K562 (cell line): Measurements from ENCODE around the gene RHOBTB3. TPM values are rescaled to one million over a fixed set of nuclear protein-coding genes. Genes with fewer than 3 reads are reported as not detected.

Experiments used
- ARNT ChIP-seq, 2 experiments: fragments of 450-650 bp; IDR thresholded peaks; 2 replicates each; pipeline ENCODE4 v1.6.1; 2016; ENCODE audit warnings: mild to moderate bottlenecking in 1 of 2
- BMI1 ChIP-seq: fragments of 150-350 bp; IDR thresholded peaks from 2 replicates; pipeline ENCODE4 v1.6.1; 2014; ENCODE audit warnings: low read length
- CBX3 ChIP-seq, 2 experiments: IDR thresholded peaks; 1 replicate in 1 of 2; 2 replicates in 1 of 2; pipeline ENCODE4 v1.6.1; 2012; ENCODE audit warnings: inconsistent platforms in 2 of 2, low read length in 2 of 2, borderline replicate concordance in 1 of 2, control low read depth in 1 of 2
- GTF2F1 ChIP-seq: IDR thresholded peaks from 2 replicates; pipeline ENCODE4 v1.6.1; 2011; ENCODE audit warnings: low read depth, low read length, improper control_type of control experiment
- HMG20A ChIP-seq: fragments of 450-650 bp; formaldehyde crosslinking; conservative IDR thresholded peaks from 2 replicates; pipeline ENCODE4 v1.4.0; 2020; ENCODE audit warnings: mild to moderate bottlenecking, mixed read lengths
- NONO ChIP-seq, 2 experiments: fragments of 200-400 bp in 1 of 2; fragments of 450-650 bp in 1 of 2; formaldehyde crosslinking in 1 of 2; IDR thresholded peaks; 2 replicates each; pipeline ENCODE4 v1.6.1; 2017; ENCODE audit warnings: low read depth in 2 of 2, mild to moderate bottlenecking in 2 of 2, moderate library complexity in 2 of 2, low read length in 1 of 2
- RFX5 ChIP-seq: IDR thresholded peaks from 2 replicates; pipeline ENCODE4 v1.6.1; 2011; ENCODE audit warnings: low read depth, mild to moderate bottlenecking, improper control_type of control experiment, low read length
- SAFB ChIP-seq: fragments of 200-400 bp; formaldehyde crosslinking; IDR thresholded peaks from 2 replicates; pipeline ENCODE4 v1.6.1; 2017; ENCODE audit warnings: low read depth, low read length, borderline replicate concordance
- SPI1 ChIP-seq: IDR thresholded peaks from 2 replicates; pipeline ENCODE4 v1.6.1; 2011; ENCODE audit warnings: low read depth, low read length, control low read depth, borderline replicate concordance
- SRSF3 ChIP-seq: fragments of 200-400 bp; formaldehyde crosslinking; IDR thresholded peaks from 2 replicates; pipeline ENCODE4 v1.6.1; 2016; ENCODE audit warnings: mild to moderate bottlenecking, low read length, moderate library complexity; ENCODE audit not compliant: insufficient read depth
- TAF1 ChIP-seq: IDR thresholded peaks from 2 replicates; pipeline ENCODE4 v1.6.1; 2011; ENCODE audit warnings: mild to moderate bottlenecking, low read length, moderate library complexity; ENCODE audit not compliant: insufficient read depth, control insufficient read depth, severe bottlenecking; ENCODE audit errors: extremely low read depth
- ZBTB17 ChIP-seq: fragments of 450-650 bp; formaldehyde crosslinking; IDR thresholded peaks from 2 replicates; pipeline ENCODE4 v1.4.0; 2020; ENCODE audit warnings: mild to moderate bottlenecking
- ZNF124 ChIP-seq: sonication (generic); formaldehyde crosslinking; IDR thresholded peaks from 2 replicates; pipeline ENCODE4 v1.8.1; 2022; ENCODE audit warnings: missing genetic modification reagents
- ZNF75A ChIP-seq: fragments of 450-650 bp; formaldehyde crosslinking; IDR thresholded peaks from 2 replicates; pipeline ENCODE4 v1.4.0; 2020; ENCODE audit warnings: mild to moderate bottlenecking
- polyA plus RNA-seq, 8 experiments: library from polyadenylated mRNA; depleted of rRNA in 4 of 8; stranded (reverse) in 5 of 8; unstranded in 3 of 8; fragments of >200 nt; fragmentation: Nextera tagmentation in 2 of 8; fragmentation: Illumina TruSeq in 1 of 8; extraction: Ambion mirVana in 2 of 8; extraction: Trizol in 1 of 8; gene quantifications; 2 replicates each; pipeline versions ENCODE4 v1.2.1 to v1.2.3, GENCODE V29; 2011 to 2014; ENCODE audit warnings: inconsistent platforms in 1 of 8, missing spikeins in 1 of 8
- total RNA-seq, 7 experiments: library from RNA; depleted of rRNA in 6 of 7; stranded (reverse); fragments of >200 nt in 6 of 7; fragmentation: Illumina TruSeq in 2 of 7; extraction: Trizol in 2 of 7; gene quantifications; 2 replicates each; pipeline versions ENCODE4 v1.2.1 to v1.2.3, GENCODE V29; 2011 to 2021; ENCODE audit warnings: low replicate concordance in 1 of 7
- TF ChIP-seq, protein P1 (sequence below): fragments of 250-450 bp; sonication (Bioruptor Pico); IDR thresholded peaks from 2 replicates; pipeline ENCODE4 v1.8.0; 2022; ENCODE audit warnings: moderate library complexity, mild to moderate bottlenecking, inconsistent platforms
- TF ChIP-seq, protein P2 (sequence below): fragments of 250-450 bp; sonication (Bioruptor Pico); IDR thresholded peaks from 2 replicates; pipeline ENCODE4 v1.9.0; 2021; ENCODE audit warnings: mild to moderate bottlenecking
- TF ChIP-seq, protein P3 (sequence below): fragments of 450-650 bp; IDR thresholded peaks from 2 replicates; pipeline ENCODE4 v1.6.1; 2016; ENCODE audit warnings: low read depth, mild to moderate bottlenecking, moderate library complexity
- TF ChIP-seq, protein P4 (sequence below): fragments of 250-450 bp; sonication (Bioruptor Pico); IDR thresholded peaks from 2 replicates; pipeline ENCODE4 v1.5.0; 2021
- TF ChIP-seq, protein P5 (sequence below): sonication (generic); formaldehyde crosslinking; IDR thresholded peaks from 2 replicates; pipeline ENCODE4 v1.4.0; 2020; ENCODE audit warnings: mild to moderate bottlenecking, missing genetic modification reagents
- TF ChIP-seq, protein P6 (sequence below): fragments of 450-650 bp; IDR thresholded peaks from 2 replicates; pipeline ENCODE4 v1.7.0; 2016; ENCODE audit warnings: borderline replicate concordance

The RHOBTB3 gene
- total and polyA plus RNA-seq, 9 of the 15 experiments (the other 6 are each of a cell fraction or from before 2014, with no cell fraction given), result 39.7 to 143 (median 115) TPM

DNA sequence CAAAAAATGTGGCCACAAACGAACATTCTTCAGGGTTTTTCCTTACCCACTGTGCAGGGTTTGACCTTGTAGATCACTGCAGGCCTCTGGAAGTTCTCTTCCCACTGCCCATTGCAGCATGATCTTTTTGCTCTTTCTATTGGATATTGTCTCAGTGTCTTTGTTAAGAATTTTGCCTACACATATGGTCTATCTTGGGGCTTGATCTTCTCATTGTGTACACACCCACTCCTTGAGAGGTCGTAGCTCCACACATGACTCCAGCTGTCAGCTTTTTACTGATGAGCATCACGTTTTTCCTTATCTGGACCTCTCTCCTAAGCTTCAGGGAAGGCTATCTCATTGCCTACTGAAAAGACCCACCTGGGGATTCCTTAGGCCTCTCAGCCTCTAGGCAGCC, 94.4 kb downstream of the RHOBTB3 start (continued):
- TF ChIP-seq SRSF3 (no peak), SAFB (no peak), ZNF75A (no peak), SPI1 (no peak), ZBTB17 (CRISPR knock-in tag) (no peak), BMI1 (no peak), NONO (IDR thresholded peaks at IDR 0.05; ENCODE audit: low read depth in 2 of 2, low read length in 1 of 2) (no peak), ZNF124 (no peak), CBX3 (IDR thresholded peaks at IDR 0.05; ENCODE audit: borderline replicate concordance in 1 of 2, low read length in 2 of 2) (no peak), HMG20A (CRISPR knock-in tag) (no peak), TAF1 (no peak), ARNT (IDR thresholded peaks at IDR 0.05) (no peak), GTF2F1 (no peak), RFX5 (no peak)
- TF ChIP-seq, protein P1, sequence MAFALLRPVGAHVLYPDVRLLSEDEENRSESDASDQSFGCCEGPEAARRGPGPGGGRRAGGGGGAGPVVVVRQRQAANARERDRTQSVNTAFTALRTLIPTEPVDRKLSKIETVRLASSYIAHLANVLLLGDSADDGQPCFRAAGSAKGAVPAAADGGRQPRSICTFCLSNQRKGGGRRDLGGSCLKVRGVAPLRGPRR (CRISPR knock-in tag), result no peak
- TF ChIP-seq, protein P2, sequence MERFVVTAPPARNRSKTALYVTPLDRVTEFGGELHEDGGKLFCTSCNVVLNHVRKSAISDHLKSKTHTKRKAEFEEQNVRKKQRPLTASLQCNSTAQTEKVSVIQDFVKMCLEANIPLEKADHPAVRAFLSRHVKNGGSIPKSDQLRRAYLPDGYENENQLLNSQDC (CRISPR knock-in tag), result no peak
- TF ChIP-seq, protein P3, sequence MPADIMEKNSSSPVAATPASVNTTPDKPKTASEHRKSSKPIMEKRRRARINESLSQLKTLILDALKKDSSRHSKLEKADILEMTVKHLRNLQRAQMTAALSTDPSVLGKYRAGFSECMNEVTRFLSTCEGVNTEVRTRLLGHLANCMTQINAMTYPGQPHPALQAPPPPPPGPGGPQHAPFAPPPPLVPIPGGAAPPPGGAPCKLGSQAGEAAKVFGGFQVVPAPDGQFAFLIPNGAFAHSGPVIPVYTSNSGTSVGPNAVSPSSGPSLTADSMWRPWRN, result peak; percentile 72
- TF ChIP-seq, protein P4, sequence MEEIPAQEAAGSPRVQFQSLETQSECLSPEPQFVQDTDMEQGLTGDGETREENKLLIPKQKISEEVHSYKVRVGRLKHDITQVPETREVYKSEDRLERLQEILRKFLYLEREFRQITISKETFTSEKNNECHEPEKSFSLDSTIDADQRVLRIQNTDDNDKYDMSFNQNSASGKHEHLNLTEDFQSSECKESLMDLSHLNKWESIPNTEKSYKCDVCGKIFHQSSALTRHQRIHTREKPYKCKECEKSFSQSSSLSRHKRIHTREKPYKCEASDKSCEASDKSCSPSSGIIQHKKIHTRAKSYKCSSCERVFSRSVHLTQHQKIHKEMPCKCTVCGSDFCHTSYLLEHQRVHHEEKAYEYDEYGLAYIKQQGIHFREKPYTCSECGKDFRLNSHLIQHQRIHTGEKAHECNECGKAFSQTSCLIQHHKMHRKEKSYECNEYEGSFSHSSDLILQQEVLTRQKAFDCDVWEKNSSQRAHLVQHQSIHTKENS (CRISPR knock-in tag), result no peak
- TF ChIP-seq, protein P5, sequence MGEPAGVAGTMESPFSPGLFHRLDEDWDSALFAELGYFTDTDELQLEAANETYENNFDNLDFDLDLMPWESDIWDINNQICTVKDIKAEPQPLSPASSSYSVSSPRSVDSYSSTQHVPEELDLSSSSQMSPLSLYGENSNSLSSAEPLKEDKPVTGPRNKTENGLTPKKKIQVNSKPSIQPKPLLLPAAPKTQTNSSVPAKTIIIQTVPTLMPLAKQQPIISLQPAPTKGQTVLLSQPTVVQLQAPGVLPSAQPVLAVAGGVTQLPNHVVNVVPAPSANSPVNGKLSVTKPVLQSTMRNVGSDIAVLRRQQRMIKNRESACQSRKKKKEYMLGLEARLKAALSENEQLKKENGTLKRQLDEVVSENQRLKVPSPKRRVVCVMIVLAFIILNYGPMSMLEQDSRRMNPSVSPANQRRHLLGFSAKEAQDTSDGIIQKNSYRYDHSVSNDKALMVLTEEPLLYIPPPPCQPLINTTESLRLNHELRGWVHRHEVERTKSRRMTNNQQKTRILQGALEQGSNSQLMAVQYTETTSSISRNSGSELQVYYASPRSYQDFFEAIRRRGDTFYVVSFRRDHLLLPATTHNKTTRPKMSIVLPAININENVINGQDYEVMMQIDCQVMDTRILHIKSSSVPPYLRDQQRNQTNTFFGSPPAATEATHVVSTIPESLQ, result no peak
- TF ChIP-seq, protein P6, sequence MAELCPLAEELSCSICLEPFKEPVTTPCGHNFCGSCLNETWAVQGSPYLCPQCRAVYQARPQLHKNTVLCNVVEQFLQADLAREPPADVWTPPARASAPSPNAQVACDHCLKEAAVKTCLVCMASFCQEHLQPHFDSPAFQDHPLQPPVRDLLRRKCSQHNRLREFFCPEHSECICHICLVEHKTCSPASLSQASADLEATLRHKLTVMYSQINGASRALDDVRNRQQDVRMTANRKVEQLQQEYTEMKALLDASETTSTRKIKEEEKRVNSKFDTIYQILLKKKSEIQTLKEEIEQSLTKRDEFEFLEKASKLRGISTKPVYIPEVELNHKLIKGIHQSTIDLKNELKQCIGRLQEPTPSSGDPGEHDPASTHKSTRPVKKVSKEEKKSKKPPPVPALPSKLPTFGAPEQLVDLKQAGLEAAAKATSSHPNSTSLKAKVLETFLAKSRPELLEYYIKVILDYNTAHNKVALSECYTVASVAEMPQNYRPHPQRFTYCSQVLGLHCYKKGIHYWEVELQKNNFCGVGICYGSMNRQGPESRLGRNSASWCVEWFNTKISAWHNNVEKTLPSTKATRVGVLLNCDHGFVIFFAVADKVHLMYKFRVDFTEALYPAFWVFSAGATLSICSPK, result no peak
